HepG2 (cell line): Measurements from ENCODE around the gene CLBA1. TPM values are rescaled to one million over a fixed set of nuclear protein-coding genes. Genes with fewer than 3 reads are reported as not detected.

ENCODE experiments used
- AGO1 ChIP-seq: fragments of 200-400 bp; formaldehyde crosslinking; IDR thresholded peaks from 2 replicates; pipeline ENCODE4 v1.6.1; 2017; ENCODE audit warnings: mild to moderate bottlenecking, low read depth, low read length, moderate library complexity; ENCODE audit not compliant: poor library complexity, severe bottlenecking
- AHR ChIP-seq: IDR thresholded peaks from 2 replicates; pipeline ENCODE4 v1.6.1; 2018; ENCODE audit warnings: missing genetic modification reagents, missing compliant biosample characterization
- ETV6 ChIP-seq: sonication (generic); formaldehyde crosslinking; conservative IDR thresholded peaks from 2 replicates; pipeline ENCODE4 v1.4.0; 2020; ENCODE audit warnings: missing genetic modification reagents
- KDM2A ChIP-seq: sonication (generic); formaldehyde crosslinking; IDR thresholded peaks from 2 replicates; pipeline ENCODE4 v1.4.0; 2020; ENCODE audit warnings: low read depth, missing genetic modification reagents, borderline replicate concordance
- NFYB ChIP-seq: sonication (generic); formaldehyde crosslinking; IDR thresholded peaks from 2 replicates; pipeline ENCODE4 v1.4.0; 2020; ENCODE audit warnings: missing genetic modification reagents
- RBM22 ChIP-seq: fragments of 200-400 bp; formaldehyde crosslinking; optimal IDR thresholded peaks from 2 replicates; pipeline ENCODE3; 2017; ENCODE audit warnings: mild to moderate bottlenecking, low read length, moderate library complexity
- SMAD3 ChIP-seq: sonication (generic); formaldehyde crosslinking; IDR thresholded peaks from 2 replicates; pipeline ENCODE4 v1.4.0; 2020; ENCODE audit warnings: missing genetic modification reagents
- SMAD9 ChIP-seq: sonication (generic); formaldehyde crosslinking; IDR thresholded peaks from 2 replicates; pipeline ENCODE4 v1.5.1; 2020; ENCODE audit warnings: mild to moderate bottlenecking, missing genetic modification reagents
- TEAD3 ChIP-seq: optimal IDR thresholded peaks from 2 replicates; pipeline ENCODE3; 2016; ENCODE audit warnings: borderline replicate concordance
- XRCC5 ChIP-seq: fragments of 200-400 bp; formaldehyde crosslinking; optimal IDR thresholded peaks from 2 replicates; pipeline ENCODE3; 2017; ENCODE audit warnings: mild to moderate bottlenecking, low read length
- YEATS2 ChIP-seq: sonication (generic); formaldehyde crosslinking; IDR thresholded peaks from 2 replicates; pipeline ENCODE4 v1.4.0; 2020; ENCODE audit warnings: missing genetic modification reagents, borderline replicate concordance
- ZBTB7A ChIP-seq: sonication (generic); formaldehyde crosslinking; IDR thresholded peaks from 2 replicates; pipeline ENCODE4 v1.8.0; 2022; ENCODE audit warnings: mild to moderate bottlenecking, missing genetic modification reagents
- ZNF383 ChIP-seq: sonication (generic); formaldehyde crosslinking; IDR thresholded peaks from 2 replicates; pipeline ENCODE4 v1.4.0; 2020; ENCODE audit warnings: missing genetic modification reagents, mild to moderate bottlenecking, borderline replicate concordance
- ZNF549 ChIP-seq: sonication (generic); formaldehyde crosslinking; IDR thresholded peaks from 2 replicates; pipeline ENCODE4 v1.5.0; 2020; ENCODE audit warnings: missing genetic modification reagents
- ZNF556 ChIP-seq: sonication (generic); formaldehyde crosslinking; IDR thresholded peaks from 2 replicates; pipeline ENCODE4 v1.4.0; 2020; ENCODE audit warnings: mild to moderate bottlenecking, missing genetic modification reagents, borderline replicate concordance
- ZNF557 ChIP-seq: sonication (generic); formaldehyde crosslinking; IDR thresholded peaks from 2 replicates; pipeline ENCODE4 v1.4.0; 2020; ENCODE audit warnings: missing genetic modification reagents
- polyA plus RNA-seq, 8 experiments: library from polyadenylated mRNA; depleted of rRNA in 3 of 8; stranded (reverse) in 7 of 8; unstranded in 1 of 8; fragments of >200 nt; fragmentation: Illumina TruSeq in 4 of 8; extraction: Trizol in 4 of 8; gene quantifications; 2 replicates each; pipeline versions ENCODE4 v1.2.1 to v1.2.3, GENCODE V29; 2011 to 2016; ENCODE audit warnings: low read depth in 4 of 8, missing spikeins in 1 of 8, mixed read lengths in 1 of 8; ENCODE audit not compliant: insufficient read depth in 1 of 8
- total RNA-seq, 5 experiments: library from RNA; depleted of rRNA; stranded (reverse); fragments of >200 nt; fragmentation: Illumina TruSeq; extraction: Trizol; gene quantifications; 2 replicates each; pipeline ENCODE4 v1.2.3, GENCODE V29; 2016; ENCODE audit warnings: low read depth in 1 of 5
- TF ChIP-seq, protein P1 (sequence below): sonication (generic); formaldehyde crosslinking; IDR thresholded peaks from 2 replicates; pipeline ENCODE4 v1.5.1; 2020; ENCODE audit warnings: mild to moderate bottlenecking, missing genetic modification reagents, moderate library complexity
- TF ChIP-seq, protein P2 (sequence below): sonication (generic); formaldehyde crosslinking; IDR thresholded peaks from 2 replicates; pipeline ENCODE4 v1.9.0; 2022; ENCODE audit warnings: low read depth, missing genetic modification reagents
- TF ChIP-seq, protein P3 (sequence below): sonication (generic); formaldehyde crosslinking; IDR thresholded peaks from 2 replicates; pipeline ENCODE4 v1.4.0; 2020; ENCODE audit warnings: mild to moderate bottlenecking, low read depth, missing genetic modification reagents

CLBA1 gene
- total and polyA plus RNA-seq, 2 of the 13 experiments (the other 11 are each of a cell fraction or from before 2014, with no cell fraction given) = 1.2 to 1.4 TPM

DNA sequence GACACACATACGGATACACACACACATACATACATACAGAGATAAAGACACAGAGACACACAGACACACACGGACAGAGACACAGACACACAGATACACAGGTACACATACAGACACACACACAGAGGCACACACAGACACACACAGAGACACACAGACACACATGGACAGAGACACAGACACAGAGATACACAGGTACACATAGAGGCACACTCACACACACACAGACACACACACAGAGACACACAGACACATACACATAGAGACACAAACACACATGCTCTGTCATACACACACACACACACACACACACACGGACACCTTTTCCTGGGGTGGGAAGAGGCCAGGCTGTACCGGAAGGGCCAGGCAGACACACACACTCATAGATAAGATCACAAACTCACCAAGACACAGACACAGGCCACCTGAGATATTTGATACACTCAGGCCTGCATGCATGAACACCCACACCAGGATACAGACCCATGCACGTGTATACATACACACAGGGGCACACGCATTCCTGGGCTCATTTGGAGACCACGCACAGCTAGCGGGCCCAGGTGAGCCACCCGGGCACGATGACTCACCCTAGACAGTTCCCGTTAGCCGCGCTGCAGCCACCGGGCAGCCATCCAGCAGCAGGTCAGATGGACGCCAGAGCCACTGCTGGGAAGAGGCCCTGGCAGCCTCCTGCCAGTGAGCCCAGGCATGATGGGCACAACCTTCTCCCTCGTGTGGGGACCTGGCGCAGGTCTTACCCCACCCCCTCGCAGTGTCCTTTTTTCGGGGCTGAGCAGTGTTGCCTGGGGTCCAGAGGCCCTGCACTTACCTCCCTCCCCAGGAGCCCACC, 5.6 kb upstream of the CLBA1 start (continued):
- TF ChIP-seq YEATS2 (CRISPR knock-in tag) (no peak), AGO1 (no peak), SMAD3 (no peak), ZNF557 (no peak), SMAD9 (CRISPR knock-in tag) (no peak), NFYB (CRISPR knock-in tag) (no peak), ZNF383 (no peak), TEAD3 (peak; percentile 33), ZNF556 (CRISPR knock-in tag) (no peak), AHR (peak; percentile 23; the same call in 1 of the 2 replicates), KDM2A (CRISPR knock-in tag) (0 out of 2 replicates have a peak, but pooled peaks have one; percentile 45), RBM22 (no peak), ZNF549 (CRISPR knock-in tag) (no peak), XRCC5 (peak; percentile 51), ETV6 (CRISPR knock-in tag) (no peak), ZBTB7A (CRISPR knock-in tag) (no peak)
- TF ChIP-seq, protein P1, sequence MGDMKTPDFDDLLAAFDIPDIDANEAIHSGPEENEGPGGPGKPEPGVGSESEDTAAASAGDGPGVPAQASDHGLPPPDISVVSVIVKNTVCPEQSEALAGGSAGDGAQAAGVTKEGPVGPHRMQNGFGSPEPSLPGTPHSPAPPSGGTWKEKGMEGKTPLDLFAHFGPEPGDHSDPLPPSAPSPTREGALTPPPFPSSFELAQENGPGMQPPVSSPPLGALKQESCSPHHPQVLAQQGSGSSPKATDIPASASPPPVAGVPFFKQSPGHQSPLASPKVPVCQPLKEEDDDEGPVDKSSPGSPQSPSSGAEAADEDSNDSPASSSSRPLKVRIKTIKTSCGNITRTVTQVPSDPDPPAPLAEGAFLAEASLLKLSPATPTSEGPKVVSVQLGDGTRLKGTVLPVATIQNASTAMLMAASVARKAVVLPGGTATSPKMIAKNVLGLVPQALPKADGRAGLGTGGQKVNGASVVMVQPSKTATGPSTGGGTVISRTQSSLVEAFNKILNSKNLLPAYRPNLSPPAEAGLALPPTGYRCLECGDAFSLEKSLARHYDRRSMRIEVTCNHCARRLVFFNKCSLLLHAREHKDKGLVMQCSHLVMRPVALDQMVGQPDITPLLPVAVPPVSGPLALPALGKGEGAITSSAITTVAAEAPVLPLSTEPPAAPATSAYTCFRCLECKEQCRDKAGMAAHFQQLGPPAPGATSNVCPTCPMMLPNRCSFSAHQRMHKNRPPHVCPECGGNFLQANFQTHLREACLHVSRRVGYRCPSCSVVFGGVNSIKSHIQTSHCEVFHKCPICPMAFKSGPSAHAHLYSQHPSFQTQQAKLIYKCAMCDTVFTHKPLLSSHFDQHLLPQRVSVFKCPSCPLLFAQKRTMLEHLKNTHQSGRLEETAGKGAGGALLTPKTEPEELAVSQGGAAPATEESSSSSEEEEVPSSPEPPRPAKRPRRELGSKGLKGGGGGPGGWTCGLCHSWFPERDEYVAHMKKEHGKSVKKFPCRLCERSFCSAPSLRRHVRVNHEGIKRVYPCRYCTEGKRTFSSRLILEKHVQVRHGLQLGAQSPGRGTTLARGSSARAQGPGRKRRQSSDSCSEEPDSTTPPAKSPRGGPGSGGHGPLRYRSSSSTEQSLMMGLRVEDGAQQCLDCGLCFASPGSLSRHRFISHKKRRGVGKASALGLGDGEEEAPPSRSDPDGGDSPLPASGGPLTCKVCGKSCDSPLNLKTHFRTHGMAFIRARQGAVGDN = peak; percentile 39; the same call in 1 of the 2 replicates
- TF ChIP-seq, protein P2, sequence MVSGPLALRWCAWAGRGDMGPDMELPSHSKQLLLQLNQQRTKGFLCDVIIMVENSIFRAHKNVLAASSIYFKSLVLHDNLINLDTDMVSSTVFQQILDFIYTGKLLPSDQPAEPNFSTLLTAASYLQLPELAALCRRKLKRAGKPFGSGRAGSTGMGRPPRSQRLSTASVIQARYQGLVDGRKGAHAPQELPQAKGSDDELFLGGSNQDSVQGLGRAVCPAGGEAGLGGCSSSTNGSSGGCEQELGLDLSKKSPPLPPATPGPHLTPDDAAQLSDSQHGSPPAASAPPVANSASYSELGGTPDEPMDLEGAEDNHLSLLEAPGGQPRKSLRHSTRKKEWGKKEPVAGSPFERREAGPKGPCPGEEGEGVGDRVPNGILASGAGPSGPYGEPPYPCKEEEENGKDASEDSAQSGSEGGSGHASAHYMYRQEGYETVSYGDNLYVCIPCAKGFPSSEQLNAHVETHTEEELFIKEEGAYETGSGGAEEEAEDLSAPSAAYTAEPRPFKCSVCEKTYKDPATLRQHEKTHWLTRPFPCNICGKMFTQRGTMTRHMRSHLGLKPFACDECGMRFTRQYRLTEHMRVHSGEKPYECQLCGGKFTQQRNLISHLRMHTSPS (CRISPR knock-in tag) = peak; percentile 83
- TF ChIP-seq, protein P3, sequence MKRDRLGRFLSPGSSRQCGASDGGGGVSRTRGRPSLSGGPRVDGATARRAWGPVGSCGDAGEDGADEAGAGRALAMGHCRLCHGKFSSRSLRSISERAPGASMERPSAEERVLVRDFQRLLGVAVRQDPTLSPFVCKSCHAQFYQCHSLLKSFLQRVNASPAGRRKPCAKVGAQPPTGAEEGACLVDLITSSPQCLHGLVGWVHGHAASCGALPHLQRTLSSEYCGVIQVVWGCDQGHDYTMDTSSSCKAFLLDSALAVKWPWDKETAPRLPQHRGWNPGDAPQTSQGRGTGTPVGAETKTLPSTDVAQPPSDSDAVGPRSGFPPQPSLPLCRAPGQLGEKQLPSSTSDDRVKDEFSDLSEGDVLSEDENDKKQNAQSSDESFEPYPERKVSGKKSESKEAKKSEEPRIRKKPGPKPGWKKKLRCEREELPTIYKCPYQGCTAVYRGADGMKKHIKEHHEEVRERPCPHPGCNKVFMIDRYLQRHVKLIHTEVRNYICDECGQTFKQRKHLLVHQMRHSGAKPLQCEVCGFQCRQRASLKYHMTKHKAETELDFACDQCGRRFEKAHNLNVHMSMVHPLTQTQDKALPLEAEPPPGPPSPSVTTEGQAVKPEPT (CRISPR knock-in tag) = no peak
